ENCODE measurements around the gene TMCC2.

- no peak for TF ChIP-seq REST (IDR thresholded peaks at IDR 0.05; ENCODE audit: insufficient replicate concordance, low read depth)
- TF ChIP-seq CTCF (IDR thresholded peaks at IDR 0.05; ENCODE audit: insufficient read depth, low read length), result no peak
- no peak for TF ChIP-seq POLR2AphosphoS5 (IDR thresholded peaks at IDR 0.05; ENCODE audit: low read depth)
- TF ChIP-seq SPI1 (IDR thresholded peaks at IDR 0.05; ENCODE audit: borderline replicate concordance, low read depth), result no peak
- no peak for TF ChIP-seq GABPA (IDR thresholded peaks at IDR 0.05; ENCODE audit: low read depth)
Observed at GRCh38 chr1:205240118-205240517, 12.4 kb downstream of the TMCC2 start.

Data from HL-60 (cell line).